ENCODE results near the gene GPS1. TPM values are rescaled to one million over a fixed set of nuclear protein-coding genes. Genes with fewer than 3 reads are reported as not detected.

Gene GPS1
- polyA plus RNA-seq, 1 of the 3 experiments (the other 2 are of a cell fraction): 264 TPM

DNA sequence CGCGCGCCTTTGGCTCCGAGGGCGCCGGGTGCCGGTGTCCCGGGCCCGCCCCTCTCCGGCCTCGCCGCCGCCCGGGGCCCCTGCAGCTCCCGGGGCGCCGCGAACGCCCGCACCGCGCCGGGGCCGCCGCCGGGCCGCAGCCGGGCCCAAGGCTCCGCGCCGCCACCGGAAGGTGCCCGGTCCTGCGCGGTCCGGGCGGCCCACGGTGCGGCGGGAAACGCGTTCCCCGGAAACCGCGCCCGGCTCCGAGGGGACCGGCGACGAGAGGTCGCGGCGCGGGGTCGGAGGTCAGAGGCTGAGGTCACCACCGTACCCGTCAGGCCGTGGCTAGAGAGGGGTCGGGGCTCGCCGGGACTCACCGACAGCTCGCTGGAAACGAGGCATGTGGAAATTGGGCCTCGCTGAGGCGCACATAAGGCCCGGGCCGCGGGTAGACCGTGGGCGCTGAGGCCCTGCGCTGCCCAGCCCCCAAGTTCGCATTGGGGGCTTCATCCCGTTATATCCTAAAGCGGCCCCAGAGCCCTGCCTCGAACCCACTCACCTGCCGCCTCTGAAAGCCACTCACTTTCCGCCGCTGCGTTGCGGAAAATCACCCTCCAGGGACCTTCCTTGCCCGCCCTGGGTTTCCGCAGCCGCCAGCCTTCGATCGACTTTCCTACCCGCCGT lies 14.1 kb downstream of the GPS1 start, which contains the start of gene DUS1L (continued):
- no peak; the same call in 1 of the 2 replicates for TF ChIP-seq POLR2AphosphoS5 (IDR thresholded peaks at IDR 0.05; ENCODE audit: low read depth, low read length)

- peaks cover 9% of the 10 kb centered on the region for H3K79me2 ChIP-seq (ENCODE audit: insufficient read depth)
- H3K4me2 ChIP-seq: no peak overlapping the region
- H3K9ac ChIP-seq: no peak overlapping the region
- no peaks in the 10 kb centered on the region for H3K36me3 ChIP-seq (replicated peaks in 1 of 2; ENCODE audit: control insufficient read depth in 1 of 2, insufficient read depth in 2 of 2, low read length in 1 of 2)
- ChIA-PET POLR2A (interaction anchor here (0.7 to 1.8 kb wide), 2 partner anchors 10 to 109 kb away, joined by 3 to 4 read pairs; no protein-coding TSS in a partner anchor), CTCF (interaction anchor here (1.3 to 4.1 kb wide), 5 partner anchors 21 to 50 kb away, joined by 3 to 15 read pairs (median 6); partner anchors contain the start of gene DCXR)
- H4K20me1 ChIP-seq (ENCODE audit: insufficient read depth): no peaks in the 10 kb centered on the region
- no peak for TF ChIP-seq FOXJ3 (CRISPR knock-in tag; IDR thresholded peaks at IDR 0.05)
- no peak for TF ChIP-seq YY1 (IDR thresholded peaks at IDR 0.05; ENCODE audit: low read depth)
- TF ChIP-seq, protein P1, sequence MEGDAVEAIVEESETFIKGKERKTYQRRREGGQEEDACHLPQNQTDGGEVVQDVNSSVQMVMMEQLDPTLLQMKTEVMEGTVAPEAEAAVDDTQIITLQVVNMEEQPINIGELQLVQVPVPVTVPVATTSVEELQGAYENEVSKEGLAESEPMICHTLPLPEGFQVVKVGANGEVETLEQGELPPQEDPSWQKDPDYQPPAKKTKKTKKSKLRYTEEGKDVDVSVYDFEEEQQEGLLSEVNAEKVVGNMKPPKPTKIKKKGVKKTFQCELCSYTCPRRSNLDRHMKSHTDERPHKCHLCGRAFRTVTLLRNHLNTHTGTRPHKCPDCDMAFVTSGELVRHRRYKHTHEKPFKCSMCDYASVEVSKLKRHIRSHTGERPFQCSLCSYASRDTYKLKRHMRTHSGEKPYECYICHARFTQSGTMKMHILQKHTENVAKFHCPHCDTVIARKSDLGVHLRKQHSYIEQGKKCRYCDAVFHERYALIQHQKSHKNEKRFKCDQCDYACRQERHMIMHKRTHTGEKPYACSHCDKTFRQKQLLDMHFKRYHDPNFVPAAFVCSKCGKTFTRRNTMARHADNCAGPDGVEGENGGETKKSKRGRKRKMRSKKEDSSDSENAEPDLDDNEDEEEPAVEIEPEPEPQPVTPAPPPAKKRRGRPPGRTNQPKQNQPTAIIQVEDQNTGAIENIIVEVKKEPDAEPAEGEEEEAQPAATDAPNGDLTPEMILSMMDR (IDR thresholded peaks at IDR 0.05): no peak
- TF ChIP-seq TAF1 (IDR thresholded peaks at IDR 0.05; ENCODE audit: borderline replicate concordance, low read depth, low read length): no peak
- TF ChIP-seq, protein P2, sequence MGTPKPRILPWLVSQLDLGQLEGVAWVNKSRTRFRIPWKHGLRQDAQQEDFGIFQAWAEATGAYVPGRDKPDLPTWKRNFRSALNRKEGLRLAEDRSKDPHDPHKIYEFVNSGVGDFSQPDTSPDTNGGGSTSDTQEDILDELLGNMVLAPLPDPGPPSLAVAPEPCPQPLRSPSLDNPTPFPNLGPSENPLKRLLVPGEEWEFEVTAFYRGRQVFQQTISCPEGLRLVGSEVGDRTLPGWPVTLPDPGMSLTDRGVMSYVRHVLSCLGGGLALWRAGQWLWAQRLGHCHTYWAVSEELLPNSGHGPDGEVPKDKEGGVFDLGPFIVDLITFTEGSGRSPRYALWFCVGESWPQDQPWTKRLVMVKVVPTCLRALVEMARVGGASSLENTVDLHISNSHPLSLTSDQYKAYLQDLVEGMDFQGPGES (IDR thresholded peaks at IDR 0.05; ENCODE audit: low read depth, low read length): no peak
- TF ChIP-seq, protein P3, sequence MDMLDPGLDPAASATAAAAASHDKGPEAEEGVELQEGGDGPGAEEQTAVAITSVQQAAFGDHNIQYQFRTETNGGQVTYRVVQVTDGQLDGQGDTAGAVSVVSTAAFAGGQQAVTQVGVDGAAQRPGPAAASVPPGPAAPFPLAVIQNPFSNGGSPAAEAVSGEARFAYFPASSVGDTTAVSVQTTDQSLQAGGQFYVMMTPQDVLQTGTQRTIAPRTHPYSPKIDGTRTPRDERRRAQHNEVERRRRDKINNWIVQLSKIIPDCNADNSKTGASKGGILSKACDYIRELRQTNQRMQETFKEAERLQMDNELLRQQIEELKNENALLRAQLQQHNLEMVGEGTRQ (IDR thresholded peaks at IDR 0.05; ENCODE audit: borderline replicate concordance, low read depth, low read length): no peak
- TF ChIP-seq FOSL2 (IDR thresholded peaks at IDR 0.05; ENCODE audit: borderline replicate concordance, low read depth): no peak
- TF ChIP-seq EP300 (IDR thresholded peaks at IDR 0.05; ENCODE audit: borderline replicate concordance in 1 of 2, low read depth in 1 of 2, low read length in 1 of 2): no peak
- H3K27me3 ChIP-seq (ENCODE audit: insufficient read depth): no peaks in the 10 kb centered on the region
- H3F3A ChIP-seq (replicated peaks; ENCODE audit: insufficient read depth): peaks cover 14% of the 10 kb centered on the region
- no peaks in the 10 kb centered on the region for H3K9me2 ChIP-seq
- no peak for DNase-seq
- H3K9me3 ChIP-seq: no peaks in the 10 kb centered on the region
- H3K27ac ChIP-seq (ENCODE audit: low read depth in 2 of 2, low read length in 1 of 2): no peak overlapping the region
- H3K4me3 ChIP-seq (ENCODE audit: low read depth in 2 of 2, low read length in 1 of 2): no peak overlapping the region
- peaks cover 5% of the 10 kb centered on the region in 2 experiments; a peak in 2 of 4 replicates for H3K4me1 ChIP-seq (ENCODE audit: control insufficient read depth in 1 of 2, insufficient read depth in 2 of 2, low read depth in 1 of 2, low read length in 1 of 2)
- no peak overlapping the region; the same call in 1 of the 2 replicates for H2AFZ ChIP-seq (ENCODE audit: low read depth)
Observed at GRCh38 chr17:82070611-82071010, 18.9 kb downstream of the GPS1 start.

Data from SK-N-SH (cell line).